Breast epithelium (tissue), 4 donors: Measurements from ENCODE around the gene PEX16. TPM values are rescaled to one million over a fixed set of nuclear protein-coding genes. Genes with fewer than 3 reads are reported as not detected.

ENCODE experiments used
- DNase-seq, 2 donors: peaks; one replicate each; pipeline ENCODE4 v3.0.0-alpha.2; 2019; ENCODE audit warnings: low spot score in 2 of 2
- H3K27ac ChIP-seq, 2 donors: fragments of 200-600 bp; sonication (generic) in 1 of 2; one replicate each; pipeline ENCODE4 v1.5.1; 2016 to 2019; ENCODE audit warnings: mild to moderate bottlenecking in 1 of 2
- H3K27me3 ChIP-seq, 2 donors: fragments of 200-600 bp; sonication (generic) in 1 of 2; one replicate each; pipeline versions ENCODE4 v1.5.1 to v1.6.0; 2017 to 2019; ENCODE audit warnings: control low read depth in 1 of 2, mild to moderate bottlenecking in 1 of 2
- H3K36me3 ChIP-seq: fragments of 200-600 bp; one replicate; pipeline ENCODE4 v1.5.1; 2019
- H3K4me1 ChIP-seq, 2 donors: fragments of 200-600 bp; sonication (generic); one replicate each; pipeline ENCODE4 v1.5.1; 2016 to 2019; ENCODE audit warnings: control low read depth in 1 of 2
- H3K4me3 ChIP-seq, 3 donors: fragments of 200-600 bp; sonication (generic); 1 replicate in 2 of 3; 2 replicates in 1 of 3; pipeline ENCODE4 v1.5.1; 2016 to 2019; ENCODE audit warnings: mild to moderate bottlenecking in 3 of 3, moderate library complexity in 2 of 3
- H3K9me3 ChIP-seq, 2 donors: fragments of 200-600 bp; sonication (generic) in 1 of 2; one replicate each; pipeline ENCODE4 v1.5.1; 2016 to 2019; ENCODE audit warnings: control low read depth in 1 of 2
- POLR2A ChIP-seq: fragments of 450-650 bp; IDR thresholded peaks from one replicate; pipeline ENCODE4 v1.6.1; 2016; ENCODE audit warnings: antibody characterized with exemption, mild to moderate bottlenecking, moderate library complexity
- POLR2AphosphoS5 ChIP-seq, 3 donors: sonication (generic); formaldehyde crosslinking; IDR thresholded peaks; one replicate each; pipeline ENCODE4 v1.6.1; 2017; ENCODE audit warnings: antibody characterized with exemption in 3 of 3
- intact Hi-C: fragments of 100-400 bp; cut with DNase I; formaldehyde crosslinking; loops from one replicate; pipeline ENCODE4 v1.15.1; 2023; ENCODE audit warnings: low total_unique reads
- total RNA-seq, 3 donors: library from RNA; depleted of rRNA; stranded (reverse); fragments of >200 nt; gene quantifications; one replicate each; pipeline ENCODE4 v1.1.0, GENCODE V29; 2016
- TF ChIP-seq, protein P1 (sequence below), 3 donors: fragments of 450-650 bp; IDR thresholded peaks; one replicate each; pipeline ENCODE4 v1.5.1; 2016 to 2017; ENCODE audit warnings: antibody characterized with exemption in 3 of 3, mild to moderate bottlenecking in 3 of 3, moderate library complexity in 3 of 3

Gene PEX16
- total RNA-seq, 3 donors from 2014 or later: 22.1 to 32.8 (median 25.6) TPM

DNA sequence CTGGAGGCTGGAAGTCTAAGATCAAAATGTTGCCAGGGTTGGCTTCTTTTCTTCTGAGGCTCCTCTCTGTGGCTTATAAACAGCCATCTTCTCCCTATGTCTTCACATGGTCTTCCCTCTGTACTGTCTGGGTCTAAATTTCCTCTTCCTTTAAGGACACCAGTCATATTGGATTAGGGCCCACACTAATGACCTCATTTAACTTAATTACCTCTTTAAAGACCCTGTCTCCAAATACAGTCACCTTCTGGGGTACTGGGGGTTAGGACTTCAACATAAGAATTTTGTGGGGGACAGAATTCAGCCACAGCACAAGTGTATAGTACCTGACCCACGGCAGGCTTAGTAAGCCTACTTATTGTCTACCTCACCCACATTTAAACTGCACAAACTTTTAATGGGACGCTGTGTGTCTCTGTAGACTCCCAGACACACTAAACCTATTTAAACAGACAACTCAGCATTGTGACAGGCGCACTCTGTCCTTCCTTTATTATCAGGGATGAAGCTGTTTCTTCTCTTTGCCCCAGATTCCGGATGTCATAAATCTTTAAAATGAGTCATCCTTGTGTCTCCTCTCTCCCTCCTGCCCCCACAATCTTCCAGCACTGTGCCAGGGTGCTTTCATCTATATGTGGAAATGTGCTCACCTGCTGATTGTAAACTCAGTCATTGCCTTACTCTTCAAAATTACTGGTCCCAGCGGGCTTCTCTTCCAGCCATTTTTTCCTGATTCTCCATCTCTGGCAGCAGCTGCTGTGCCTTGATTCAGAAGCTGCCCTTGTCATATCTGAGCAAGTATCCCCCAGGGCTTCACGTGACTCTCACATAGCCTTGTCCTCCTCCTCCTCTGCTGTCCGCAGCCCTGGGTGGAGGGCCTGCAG is 37.6 kb downstream of the PEX16 start:
- Histone ChIP-seq H3K27ac (no peak overlapping the region), H3K9me3 (no peaks in the 10 kb centered on the region), H3K4me3 (no peak overlapping the region), H3K4me1 (no peaks in the 10 kb centered on the region), H3K36me3 (no peaks in the 10 kb centered on the region), H3K27me3 (no peaks in the 10 kb centered on the region)
- DNase-seq: no peak
- TF ChIP-seq POLR2A (no peak), POLR2AphosphoS5 (IDR thresholded peaks at IDR 0.05) (no peak)
- TF ChIP-seq, protein P1, sequence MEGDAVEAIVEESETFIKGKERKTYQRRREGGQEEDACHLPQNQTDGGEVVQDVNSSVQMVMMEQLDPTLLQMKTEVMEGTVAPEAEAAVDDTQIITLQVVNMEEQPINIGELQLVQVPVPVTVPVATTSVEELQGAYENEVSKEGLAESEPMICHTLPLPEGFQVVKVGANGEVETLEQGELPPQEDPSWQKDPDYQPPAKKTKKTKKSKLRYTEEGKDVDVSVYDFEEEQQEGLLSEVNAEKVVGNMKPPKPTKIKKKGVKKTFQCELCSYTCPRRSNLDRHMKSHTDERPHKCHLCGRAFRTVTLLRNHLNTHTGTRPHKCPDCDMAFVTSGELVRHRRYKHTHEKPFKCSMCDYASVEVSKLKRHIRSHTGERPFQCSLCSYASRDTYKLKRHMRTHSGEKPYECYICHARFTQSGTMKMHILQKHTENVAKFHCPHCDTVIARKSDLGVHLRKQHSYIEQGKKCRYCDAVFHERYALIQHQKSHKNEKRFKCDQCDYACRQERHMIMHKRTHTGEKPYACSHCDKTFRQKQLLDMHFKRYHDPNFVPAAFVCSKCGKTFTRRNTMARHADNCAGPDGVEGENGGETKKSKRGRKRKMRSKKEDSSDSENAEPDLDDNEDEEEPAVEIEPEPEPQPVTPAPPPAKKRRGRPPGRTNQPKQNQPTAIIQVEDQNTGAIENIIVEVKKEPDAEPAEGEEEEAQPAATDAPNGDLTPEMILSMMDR (IDR thresholded peaks at IDR 0.05): no peak
- intact Hi-C loops: no loop called here

DNA sequence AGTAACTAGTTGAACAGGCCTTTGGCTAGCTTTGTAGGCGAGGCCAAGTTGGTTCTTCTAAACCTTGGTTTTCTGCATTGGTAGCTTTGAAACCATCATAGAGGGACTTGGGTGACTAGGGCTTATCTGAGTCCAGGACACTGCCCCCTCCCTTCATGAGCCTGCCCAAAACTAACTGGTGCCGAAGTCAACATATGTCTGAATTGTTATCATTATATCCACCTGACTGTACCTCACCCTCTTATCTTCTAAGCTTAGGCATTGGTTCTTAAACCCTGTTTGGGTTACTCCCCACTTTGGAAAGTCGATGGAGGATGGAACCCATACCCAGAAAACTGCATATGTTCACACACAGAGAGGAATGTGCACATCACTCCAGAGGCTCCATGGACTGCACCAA is 39.8 kb downstream of the PEX16 start:
- no peak overlapping the region for H3K4me3 ChIP-seq
- H3K27ac ChIP-seq: no peak overlapping the region
- H3K27me3 ChIP-seq: no peaks in the 10 kb centered on the region
- no peaks in the 10 kb centered on the region for H3K4me1 ChIP-seq
- intact Hi-C loops: no loop called here
- no peaks in the 10 kb centered on the region for H3K9me3 ChIP-seq
- no peak for DNase-seq
- H3K36me3 ChIP-seq: no peaks in the 10 kb centered on the region
- TF ChIP-seq POLR2AphosphoS5 (IDR thresholded peaks at IDR 0.05): no peak
- TF ChIP-seq, protein P1 (IDR thresholded peaks at IDR 0.05): no peak
- no peak for TF ChIP-seq POLR2A

DNA sequence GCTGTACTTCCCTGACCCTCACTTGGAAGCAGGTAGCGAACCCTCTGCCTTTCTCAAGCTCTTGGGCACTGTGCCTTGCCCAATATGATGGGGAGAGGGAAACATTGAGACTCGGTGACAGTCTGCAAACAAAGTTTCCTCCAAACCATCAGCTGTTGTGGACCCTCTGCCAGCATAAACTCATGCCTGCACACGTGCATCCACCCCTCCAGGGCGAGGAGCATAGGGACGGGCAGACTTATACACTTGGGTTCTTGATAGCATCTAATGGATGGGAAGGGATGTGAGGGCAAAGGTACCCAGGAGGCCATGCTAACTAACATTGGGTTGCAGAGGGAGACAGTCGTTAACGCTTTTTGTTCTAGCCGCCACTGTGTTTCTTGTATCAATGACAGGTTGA is 40.5 kb downstream of the PEX16 start:
- Histone ChIP-seq H3K4me1 (no peaks in the 10 kb centered on the region), H3K27me3 (no peaks in the 10 kb centered on the region), H3K4me3 (no peak overlapping the region), H3K27ac (no peak overlapping the region), H3K36me3 (no peaks in the 10 kb centered on the region), H3K9me3 (no peaks in the 10 kb centered on the region)
- intact Hi-C loops: no loop called here
- TF ChIP-seq, protein P1 (IDR thresholded peaks at IDR 0.05): no peak
- TF ChIP-seq POLR2AphosphoS5 (IDR thresholded peaks at IDR 0.05) (no peak), POLR2A (no peak)
- DNase-seq: no peak

DNA sequence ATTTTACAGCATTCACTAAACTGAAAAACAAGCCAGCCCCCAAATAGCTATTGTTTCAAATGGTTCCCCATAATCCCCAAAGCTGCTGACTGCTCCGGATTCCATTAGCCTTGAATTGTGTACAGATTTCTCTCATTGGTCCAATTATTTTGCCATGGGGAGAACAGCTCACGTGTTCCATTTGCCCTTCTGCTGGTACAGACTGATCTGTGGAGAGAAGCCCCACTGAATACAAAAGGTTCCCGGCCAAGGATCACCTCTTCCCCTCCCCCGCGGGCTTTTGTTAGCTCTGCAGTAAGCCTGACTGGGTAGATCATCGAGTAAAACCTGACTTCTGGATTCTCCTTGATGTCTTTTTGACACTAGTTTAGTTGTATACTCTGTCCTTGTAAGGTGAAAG is 41.3 kb downstream of the PEX16 start:
- intact Hi-C loops: no loop called here
- H3K4me1 ChIP-seq: no peaks in the 10 kb centered on the region
- no peaks in the 10 kb centered on the region for H3K27me3 ChIP-seq
- H3K27ac ChIP-seq: no peak overlapping the region
- TF ChIP-seq POLR2AphosphoS5 (IDR thresholded peaks at IDR 0.05) (no peak), POLR2A (no peak)
- TF ChIP-seq, protein P1 (IDR thresholded peaks at IDR 0.05): no peak
- no peak for DNase-seq
- no peaks in the 10 kb centered on the region for H3K9me3 ChIP-seq
- H3K36me3 ChIP-seq: peaks cover 6% of the 10 kb centered on the region
- H3K4me3 ChIP-seq: no peak overlapping the region

DNA sequence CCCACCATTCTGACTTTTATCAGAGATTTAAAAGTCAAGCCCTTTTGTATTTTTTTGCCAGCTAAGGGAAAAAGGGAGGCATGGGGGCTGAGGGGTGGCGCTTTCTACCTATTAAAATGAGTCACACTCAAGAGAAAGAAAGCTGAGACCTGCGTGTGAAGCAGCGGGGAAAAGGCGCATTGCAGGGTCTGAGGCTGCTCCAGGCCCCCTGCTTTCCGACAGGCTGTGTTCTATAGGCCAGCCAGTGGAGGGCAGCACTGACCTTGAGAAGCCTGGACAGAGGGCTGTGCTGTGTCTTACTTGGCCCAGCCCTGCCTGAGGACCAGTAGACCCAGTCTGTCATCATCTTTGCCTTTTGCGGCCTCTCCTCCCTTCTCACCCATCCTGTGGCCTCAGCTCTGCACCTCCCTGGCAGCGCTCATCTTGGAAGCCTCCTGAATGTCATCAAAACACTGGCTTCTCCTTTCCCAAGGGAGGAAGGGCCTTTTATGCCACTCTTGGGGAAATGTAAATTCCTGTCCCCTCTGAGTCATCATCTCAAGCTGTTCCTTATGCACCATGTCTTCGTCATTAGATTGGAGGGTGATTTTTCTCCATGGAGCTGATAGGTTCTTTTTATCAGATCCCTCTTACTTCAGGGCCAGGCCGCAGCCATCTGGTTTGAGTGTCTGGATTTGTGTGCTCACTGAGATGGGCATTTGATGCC is 44.9 kb downstream of the PEX16 start:
- H3K9me3 ChIP-seq: no peaks in the 10 kb centered on the region
- no peak overlapping the region for H3K27ac ChIP-seq
- no peaks in the 10 kb centered on the region for H3K27me3 ChIP-seq
- H3K4me1 ChIP-seq: no peaks in the 10 kb centered on the region
- H3K4me3 ChIP-seq: no peak overlapping the region
- intact Hi-C loops: no loop called here
- DNase-seq: no peak
- H3K36me3 ChIP-seq: peaks cover 32% of the 10 kb centered on the region
- TF ChIP-seq, protein P1 (IDR thresholded peaks at IDR 0.05): peak in 2 of 3 donors; percentile 37 to 47
- TF ChIP-seq POLR2A (no peak), POLR2AphosphoS5 (IDR thresholded peaks at IDR 0.05) (no peak)
